Erythroblast (primary cell): Measurements from ENCODE around the gene UIMC1.

ENCODE experiments used
- GATA1 ChIP-seq: IDR thresholded peaks from 2 replicates; pipeline ENCODE4 v1.6.1; 2011; ENCODE audit warnings: low read depth, mild to moderate bottlenecking, control low read depth, low read length, moderate library complexity
- POLR2A ChIP-seq: IDR thresholded peaks from 2 replicates; pipeline ENCODE4 v1.6.1; 2011; ENCODE audit warnings: mild to moderate bottlenecking, low read length

GRCh38 chr5:176897263-176897662 is 109.3 kb downstream of the UIMC1 start:
- TF ChIP-seq POLR2A (no peak), GATA1 (no peak)
